GM21390 (cell line): Measurements from ENCODE around the gene GPR84.
A peak's percentile ranks its signal among the peaks of the same experiment; 100 is the strongest.

Experiments used
- ATAC-seq: cut with Tn5 transposase; IDR thresholded peaks from one replicate; pipeline ENCODE4 v1.9.1; 2021; ENCODE audit not compliant: unreplicated experiment

Gene GPR84

GRCh38 chr12:54374562-54375258, 10.4 kb upstream of the GPR84 start:
- no peak for ATAC-seq

DNA sequence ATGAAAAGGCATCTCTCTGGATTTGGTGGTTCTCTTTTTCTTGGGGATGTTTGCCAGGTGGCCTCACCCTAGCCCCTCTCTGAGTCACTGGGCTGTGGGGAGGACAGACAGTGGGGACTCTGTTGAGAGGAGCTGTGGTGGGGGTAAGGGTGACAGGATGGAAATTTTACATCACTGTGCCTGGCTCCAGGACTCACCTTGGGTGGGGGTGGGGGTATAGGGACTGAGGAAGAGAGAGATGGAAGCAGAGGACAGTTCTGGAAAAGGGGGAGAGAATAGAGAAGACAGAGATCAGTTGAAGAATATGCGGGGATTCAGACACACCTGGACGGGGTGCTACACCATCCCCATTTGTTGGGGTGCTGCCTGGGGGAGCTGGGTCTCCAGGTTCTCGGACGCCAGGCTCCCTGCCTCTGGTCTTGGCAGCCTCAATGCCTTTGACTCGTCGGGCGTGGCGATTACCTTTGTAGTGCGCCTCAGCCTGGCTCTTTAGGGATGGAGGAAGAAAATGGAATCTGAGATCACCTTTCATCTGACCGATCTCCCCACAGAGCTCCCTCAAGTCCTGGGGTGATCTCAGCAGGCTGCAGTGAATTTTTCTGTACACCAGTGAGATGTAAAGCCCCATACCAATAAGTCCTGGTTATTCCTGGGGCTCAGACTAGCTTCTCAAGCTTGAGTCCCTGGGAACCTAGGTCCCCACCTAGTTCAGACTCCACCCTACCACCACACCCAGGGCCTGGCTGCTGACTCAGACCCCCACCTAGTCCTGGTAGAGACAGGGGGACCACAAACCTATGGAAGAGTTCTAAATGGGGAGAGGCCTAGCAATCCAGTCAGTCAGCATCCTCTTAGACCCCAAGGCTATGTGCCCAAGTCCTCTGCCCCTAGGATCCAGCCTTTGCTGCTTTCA, 9.6 kb upstream of the GPR84 start:
- ATAC-seq = no peak

GRCh38 chr12:54372113-54372806, 8.0 kb upstream of the GPR84 start:
- ATAC-seq = no peak

- no peak for ATAC-seq
These were observed 7.2 kb upstream of the GPR84 start for GRCh38 chr12:54371328-54372112.

GRCh38 chr12:54370171-54370730, 6.0 kb upstream of the GPR84 start:
- no peak for ATAC-seq

GRCh38 chr12:54369597-54370131, 5.4 kb upstream of the GPR84 start:
- ATAC-seq = no peak

DNA sequence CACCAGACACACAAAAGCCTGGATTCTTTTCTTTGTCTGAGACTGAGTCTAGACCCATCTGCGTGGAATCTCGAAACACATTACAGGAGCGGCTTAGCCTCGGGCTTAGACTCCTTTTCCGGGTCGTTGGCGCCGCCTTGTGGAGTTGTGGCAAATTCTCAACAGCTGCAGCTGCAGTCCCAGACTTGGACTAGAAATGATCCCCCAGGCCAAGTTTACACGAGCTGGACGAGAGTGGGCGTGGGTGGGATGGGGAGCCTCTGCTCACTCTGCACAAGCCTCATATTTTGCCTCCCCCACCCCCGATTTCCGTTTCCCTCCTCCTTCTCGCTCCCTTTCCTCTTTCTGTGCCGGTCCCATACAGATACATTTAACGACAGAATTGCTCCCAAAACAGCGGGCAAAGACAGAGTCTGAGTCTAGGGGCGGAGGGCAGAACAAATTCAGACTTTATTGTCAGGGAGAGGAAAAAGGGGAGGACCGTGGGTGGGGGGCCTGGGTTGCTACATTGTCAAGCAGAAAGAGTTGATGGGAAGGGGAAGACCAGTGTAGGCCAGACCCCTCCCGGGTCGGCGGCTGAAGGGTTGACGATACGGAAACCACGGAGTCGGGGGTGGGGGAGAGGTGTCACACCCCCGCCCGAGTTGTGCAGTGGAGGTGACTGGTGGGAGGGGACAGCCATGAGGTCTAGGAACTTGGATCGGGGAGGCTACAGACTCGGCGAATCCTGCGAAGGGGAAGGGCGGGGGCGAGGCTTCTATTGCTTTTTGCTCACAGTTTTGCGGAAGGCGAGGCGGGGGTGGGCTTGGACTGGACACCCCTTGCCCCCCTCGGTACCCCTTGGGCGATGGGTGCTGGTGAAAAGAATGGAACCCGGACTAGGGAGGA, 4.7 kb upstream of the GPR84 start:
- peak; percentile 81 for ATAC-seq

DNA sequence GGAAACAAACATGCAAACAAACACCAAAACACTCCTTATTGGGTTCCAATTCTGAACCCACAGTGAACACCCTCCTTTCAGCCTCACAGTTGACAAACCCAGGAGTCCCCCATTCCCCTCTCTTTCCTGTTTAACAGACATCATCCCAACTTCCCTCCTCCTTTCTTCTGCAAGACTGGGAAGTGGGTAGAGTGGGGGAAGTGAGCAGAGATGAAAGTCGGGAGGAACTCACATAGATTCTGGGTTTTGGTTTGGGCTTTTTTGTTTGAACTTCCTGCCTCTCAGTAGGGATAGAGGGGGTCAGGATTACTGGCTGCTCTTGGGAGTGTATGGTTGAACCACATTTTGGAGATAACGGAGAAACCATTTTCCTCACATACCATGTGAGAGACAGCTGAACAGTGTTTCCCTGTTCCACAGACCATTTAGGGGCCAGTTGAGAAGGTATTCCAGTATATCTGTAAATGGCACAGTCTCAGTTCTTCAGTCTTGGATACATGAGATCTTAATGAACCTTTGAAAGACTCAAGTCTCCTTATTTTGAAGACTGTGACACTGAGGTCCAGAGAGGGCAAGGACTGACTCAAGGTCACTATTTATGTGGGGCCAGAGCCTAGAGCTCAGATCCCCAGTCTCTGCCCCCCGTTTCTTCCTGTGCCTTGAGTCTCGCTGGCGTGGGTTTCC, 3.9 kb upstream of the GPR84 start:
- ATAC-seq = peak; percentile 11

DNA sequence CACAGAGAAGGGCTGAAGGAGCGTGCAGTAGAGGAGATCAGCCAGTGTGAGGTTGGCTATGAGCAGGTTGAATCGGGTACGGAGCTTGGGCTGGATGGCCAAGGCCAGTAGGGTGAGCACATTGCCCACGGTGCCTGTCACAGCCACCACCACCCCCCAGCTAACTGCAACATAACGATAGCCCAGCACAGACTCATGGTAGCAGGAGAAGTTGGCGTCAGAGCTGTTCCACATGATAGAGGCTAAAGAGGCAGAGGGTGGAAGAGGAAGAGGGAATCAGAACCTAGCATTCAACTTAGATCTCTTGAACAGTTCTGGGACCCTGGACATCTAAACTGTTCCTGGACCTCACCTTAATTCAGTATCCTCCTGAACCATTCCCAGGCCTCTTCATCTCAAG, 668 bp downstream of the GPR84 start:
- ATAC-seq = no peak

DNA sequence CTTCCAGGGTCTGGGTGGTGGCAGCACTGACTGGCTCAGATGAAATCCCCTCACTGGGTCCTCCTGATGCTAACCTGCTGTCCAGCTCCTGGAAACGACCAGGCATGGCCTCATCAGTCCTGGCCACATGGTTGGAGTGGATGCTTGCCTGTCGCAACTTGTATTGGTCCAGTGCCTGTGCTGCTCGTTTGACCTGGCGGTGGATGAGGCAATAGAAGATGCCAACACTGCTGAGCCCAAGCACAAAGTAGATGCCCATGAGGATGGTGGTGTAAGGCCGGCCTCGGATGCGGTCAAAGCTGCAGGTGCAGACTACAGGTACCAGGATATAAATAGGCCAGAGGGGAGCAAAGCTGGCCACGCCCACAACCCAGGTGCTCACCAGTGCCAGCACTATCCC, 1.2 kb downstream of the GPR84 start:
- no peak for ATAC-seq

GRCh38 chr12:54360717-54361456, 3.4 kb downstream of the GPR84 start:
- ATAC-seq = no peak

DNA sequence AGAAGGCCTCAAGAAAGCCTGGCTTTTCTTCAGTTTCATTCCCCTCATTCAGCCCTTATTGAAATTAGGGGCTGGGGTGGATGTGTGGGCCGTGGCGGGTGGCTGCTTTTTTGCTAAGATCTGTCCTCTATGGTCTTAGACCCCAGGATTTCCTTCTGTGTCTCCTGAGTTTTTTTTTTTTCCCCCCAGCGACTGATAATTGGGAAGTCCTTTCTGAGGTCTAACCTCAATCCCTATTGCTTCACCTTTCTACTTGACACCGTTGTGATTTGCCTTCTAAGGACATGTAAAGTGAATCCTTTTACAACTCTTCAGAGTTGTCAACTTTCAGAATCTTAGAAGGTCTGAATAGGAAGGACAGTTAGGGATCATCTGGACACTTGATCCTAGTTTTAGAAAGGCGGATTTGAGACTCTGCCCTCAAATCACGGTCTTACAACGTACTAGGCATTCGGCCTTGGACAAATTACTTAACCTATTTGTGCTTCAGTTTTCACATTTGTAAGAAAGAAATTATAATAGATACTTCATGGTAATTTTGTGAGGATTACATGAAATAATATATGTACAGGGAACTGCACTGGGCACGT, 4.4 kb downstream of the GPR84 start:
- ATAC-seq = no peak

DNA sequence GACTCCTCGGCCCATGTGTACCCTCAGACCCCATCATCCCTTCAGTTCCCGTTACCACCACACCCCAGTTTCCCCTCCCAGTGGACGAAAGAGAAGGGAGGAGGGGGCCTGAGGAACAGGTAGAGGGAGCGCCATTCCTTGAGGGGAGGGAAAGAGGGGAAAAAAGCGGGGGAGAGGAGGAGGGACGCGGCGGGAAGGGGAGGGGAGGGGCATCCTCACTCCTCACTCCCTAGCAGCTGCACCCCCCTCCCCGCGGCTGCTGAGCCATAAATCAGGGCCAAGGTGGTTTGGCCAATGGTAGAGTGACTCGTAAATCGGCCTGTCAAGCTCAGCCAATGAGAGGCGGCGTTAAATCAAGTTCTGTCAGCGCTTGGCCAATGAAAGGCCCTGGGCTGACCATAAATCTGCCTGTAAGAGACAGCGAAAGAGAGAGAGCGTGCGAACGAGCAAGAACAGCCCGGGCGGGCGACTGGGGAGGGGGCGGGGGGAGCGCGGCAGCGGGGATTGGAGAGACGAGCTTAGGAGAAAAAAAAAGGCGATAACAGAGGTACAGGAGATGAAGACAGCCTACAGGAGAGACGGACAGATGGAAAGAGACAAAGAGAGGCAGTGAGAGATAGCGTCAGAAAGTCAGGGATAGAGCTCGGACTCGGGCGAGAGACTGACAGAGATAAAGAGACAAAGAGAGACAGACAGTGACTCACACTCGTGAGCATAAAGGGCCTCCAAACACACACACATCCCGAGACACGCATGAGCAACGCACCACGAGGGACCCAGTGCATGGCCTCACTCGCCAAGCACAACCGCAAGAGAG, 5.1 kb downstream of the GPR84 start:
- peak; percentile 95 for ATAC-seq

- ATAC-seq = no peak
These were observed 5.9 kb downstream of the GPR84 start for GRCh38 chr12:54358191-54358944.

DNA sequence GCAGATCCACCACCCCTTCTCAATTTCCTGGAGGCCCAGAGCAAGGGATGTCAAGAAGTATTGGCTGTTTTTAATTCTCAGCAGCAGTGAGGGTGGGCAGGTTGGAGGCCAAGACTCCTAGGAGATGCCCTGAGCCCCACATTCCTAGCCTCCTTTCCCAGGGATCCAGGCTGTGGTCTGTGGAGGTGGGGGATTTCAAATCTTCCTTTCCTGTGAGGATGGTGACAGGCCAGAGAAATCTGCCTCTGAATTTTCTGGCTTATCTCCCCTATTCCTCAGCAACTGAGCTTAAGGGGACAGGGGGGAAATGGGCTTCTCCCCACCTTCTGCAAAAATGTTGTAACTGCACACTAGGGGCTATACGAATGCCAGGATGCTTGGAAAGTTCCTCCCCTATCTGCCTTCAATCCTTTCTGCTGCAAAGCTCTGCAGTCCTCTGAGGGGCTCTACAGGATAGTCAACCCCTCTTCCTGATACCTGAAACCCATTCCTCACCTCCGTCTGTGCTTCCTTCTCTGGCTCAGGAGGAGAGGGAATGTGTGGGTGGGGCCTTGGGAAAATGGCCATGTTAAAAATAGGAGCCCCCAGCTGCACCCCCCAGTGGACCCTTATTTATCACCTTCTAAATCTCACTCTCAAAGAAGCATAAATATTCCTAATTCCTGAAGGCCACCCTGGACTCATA, 6.6 kb downstream of the GPR84 start:
- ATAC-seq = no peak

DNA sequence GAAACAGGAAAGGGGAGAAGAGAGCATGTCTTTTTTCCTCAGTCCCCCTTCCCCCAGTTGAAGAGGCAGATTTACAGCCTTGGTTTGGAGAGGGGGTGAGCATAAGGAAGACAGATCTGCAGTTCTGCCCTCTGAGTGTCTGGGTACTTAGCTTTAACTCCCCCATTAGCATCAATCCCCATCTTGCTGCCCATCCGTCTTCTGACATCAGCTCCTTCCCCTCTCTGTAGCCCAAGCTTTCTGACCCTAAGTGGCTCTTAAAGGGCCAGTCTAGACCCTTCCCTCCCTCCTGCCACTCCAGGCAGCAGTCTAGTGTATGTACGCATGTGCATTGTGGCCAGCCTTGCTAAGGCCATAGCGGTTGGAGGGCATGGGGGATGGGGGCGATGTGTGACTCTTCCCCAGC, 7.3 kb downstream of the GPR84 start:
- ATAC-seq = no peak
